Lung (tissue), 12 donors: ENCODE results near the gene NMUR1. TPM values are rescaled to one million over a fixed set of nuclear protein-coding genes. Genes with fewer than 3 reads are reported as not detected.

Experiments used
- ATAC-seq: fragments of 200-7000 bp; cut with Tn5 transposase; one replicate; pipeline ENCODE4 v1.9.1; 2020; ENCODE audit warnings: moderate number of reproducible peaks; ENCODE audit not compliant: insufficient read depth, low FRiP score
- DNase-seq, 3 donors: peaks; one replicate each; pipeline ENCODE4 v3.0.0-alpha.2; 2013 to 2017
- H3K27ac ChIP-seq, 2 donors: one replicate each; pipeline ENCODE4 v1.5.1; 2013; ENCODE audit warnings: mild to moderate bottlenecking in 2 of 2, moderate library complexity in 2 of 2, control low read depth in 1 of 2, inconsistent platforms in 1 of 2, low read depth in 1 of 2, low read length in 1 of 2
- H3K27me3 ChIP-seq, 3 donors: one replicate each; pipeline ENCODE4 v1.5.1; 2013; ENCODE audit warnings: low read length in 2 of 3; ENCODE audit not compliant: control insufficient read depth in 3 of 3, insufficient read depth in 3 of 3
- H3K36me3 ChIP-seq, 4 donors: one replicate each; pipeline ENCODE4 v1.5.1; 2013; ENCODE audit warnings: low read length in 4 of 4, mild to moderate bottlenecking in 1 of 4, moderate library complexity in 1 of 4; ENCODE audit not compliant: control insufficient read depth in 4 of 4, insufficient read depth in 4 of 4
- H3K4me1 ChIP-seq, 5 donors: one replicate each; pipeline ENCODE4 v1.5.1; 2013; ENCODE audit warnings: low read length in 5 of 5, mild to moderate bottlenecking in 2 of 5, moderate library complexity in 1 of 5; ENCODE audit not compliant: control insufficient read depth in 5 of 5, insufficient read depth in 5 of 5
- H3K4me3 ChIP-seq: one replicate; pipeline ENCODE4 v1.5.1; 2013; ENCODE audit warnings: mild to moderate bottlenecking, control low read depth, moderate library complexity
- H3K9ac ChIP-seq, 2 donors: one replicate each; pipeline ENCODE4 v1.5.1; 2013; ENCODE audit warnings: low read length in 2 of 2, control low read depth in 1 of 2; ENCODE audit not compliant: insufficient read depth in 1 of 2
- H3K9me3 ChIP-seq, 4 donors: one replicate each; pipeline ENCODE4 v1.5.1; 2013; ENCODE audit warnings: low read length in 3 of 4, mild to moderate bottlenecking in 1 of 4, moderate library complexity in 1 of 4; ENCODE audit not compliant: control insufficient read depth in 4 of 4, insufficient read depth in 3 of 4
- WGBS, 2 donors: extraction: QIAGEN DNeasy Blood & Tissue Kit; methylation state at CpG; one replicate each; pipeline ENCODE4 v1.1.7; 2013; 5-methylcytosine and 5-hydroxymethylcytosine counted together
- polyA plus RNA-seq, 2 donors: library from polyadenylated mRNA; stranded (reverse); fragments of 200-250 nt; gene quantifications; one replicate each; pipeline ENCODE4 v1.2.1, GENCODE V29; 2013
- total RNA-seq, 2 donors: library from RNA; depleted of rRNA in 1 of 2; stranded (reverse); fragments of >200 nt in 1 of 2; gene quantifications; one replicate each; pipeline ENCODE4 v1.2.1, GENCODE V29; 2014 to 2021
- TF ChIP-seq, protein P1 (sequence below): IDR thresholded peaks from 2 replicates; pipeline ENCODE4 v1.5.1; 2012; ENCODE audit warnings: mild to moderate bottlenecking; ENCODE audit errors: control extremely low read depth, extremely low read depth
- donor health status: control.
- donor health status: control.
- donor health status: Bipolar disorder and iron deficiency.
- donor health status: healthy.
- donor health status: DM: yes; HTN: yes; CAD: no.

Gene NMUR1
- total and polyA plus RNA-seq, 4 donors: 0.65 to 1.2 (median 0.80) TPM

GRCh38 chr2:231568098-231568784 is 38.0 kb upstream of the NMUR1 start:
- Histone ChIP-seq H3K27me3 (no peaks in the 10 kb centered on the region), H3K9me3 (no peaks in the 10 kb centered on the region), H3K4me1 (peaks cover 0 to 7% (median 0%) of the 10 kb centered on the region in 5 donors), H3K36me3 (no peaks in the 10 kb centered on the region), H3K9ac (no peak overlapping the region), H3K27ac (no peak overlapping the region), H3K4me3 (no peak overlapping the region)
- TF ChIP-seq, protein P1, sequence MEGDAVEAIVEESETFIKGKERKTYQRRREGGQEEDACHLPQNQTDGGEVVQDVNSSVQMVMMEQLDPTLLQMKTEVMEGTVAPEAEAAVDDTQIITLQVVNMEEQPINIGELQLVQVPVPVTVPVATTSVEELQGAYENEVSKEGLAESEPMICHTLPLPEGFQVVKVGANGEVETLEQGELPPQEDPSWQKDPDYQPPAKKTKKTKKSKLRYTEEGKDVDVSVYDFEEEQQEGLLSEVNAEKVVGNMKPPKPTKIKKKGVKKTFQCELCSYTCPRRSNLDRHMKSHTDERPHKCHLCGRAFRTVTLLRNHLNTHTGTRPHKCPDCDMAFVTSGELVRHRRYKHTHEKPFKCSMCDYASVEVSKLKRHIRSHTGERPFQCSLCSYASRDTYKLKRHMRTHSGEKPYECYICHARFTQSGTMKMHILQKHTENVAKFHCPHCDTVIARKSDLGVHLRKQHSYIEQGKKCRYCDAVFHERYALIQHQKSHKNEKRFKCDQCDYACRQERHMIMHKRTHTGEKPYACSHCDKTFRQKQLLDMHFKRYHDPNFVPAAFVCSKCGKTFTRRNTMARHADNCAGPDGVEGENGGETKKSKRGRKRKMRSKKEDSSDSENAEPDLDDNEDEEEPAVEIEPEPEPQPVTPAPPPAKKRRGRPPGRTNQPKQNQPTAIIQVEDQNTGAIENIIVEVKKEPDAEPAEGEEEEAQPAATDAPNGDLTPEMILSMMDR: no peak
- ATAC-seq (no peak), DNase-seq (no peak)
- WGBS, 2 donors: 71 to 75% methylated on average over 6 of the region's 6 CpGs

- H3K4me3 ChIP-seq: no peak overlapping the region
- DNase-seq: no peak
Observed at GRCh38 chr2:231567159-231567558, 36.9 kb upstream of the NMUR1 start.

DNA sequence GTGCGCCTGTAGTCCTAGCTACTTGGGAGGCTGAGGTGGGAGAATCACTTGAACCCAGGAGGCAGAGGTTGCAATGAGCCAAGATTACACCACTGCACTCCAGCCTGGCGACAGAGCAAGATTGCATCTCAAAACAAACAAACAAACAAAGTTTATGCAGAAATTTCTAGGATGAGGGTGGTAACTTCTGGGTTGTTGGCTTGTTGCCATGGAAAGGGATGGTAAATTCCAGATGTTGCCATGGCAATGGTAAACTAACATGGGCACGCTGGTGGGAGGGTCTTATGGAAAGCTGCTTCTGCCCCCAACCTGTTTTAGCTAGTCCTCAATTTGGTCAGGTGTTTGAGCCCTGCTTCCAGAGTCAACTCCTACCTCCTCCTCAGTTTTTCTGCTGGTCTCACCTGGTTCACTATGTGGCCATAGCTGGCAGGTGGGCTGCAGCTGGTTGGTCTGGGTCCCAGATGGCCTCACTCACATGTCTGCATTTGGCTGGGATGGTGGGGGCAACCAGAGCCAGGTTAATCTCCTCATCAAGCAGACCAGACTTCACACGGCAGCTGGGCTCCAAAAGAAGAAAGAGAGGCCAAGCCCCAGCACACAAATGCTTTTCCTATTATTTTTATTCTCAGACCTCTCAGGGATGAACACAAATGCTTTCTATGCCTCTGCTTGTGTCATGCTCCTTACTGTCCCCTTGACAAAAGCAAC is 35.8 kb upstream of the NMUR1 start:
- Histone ChIP-seq H3K4me3 (no peak overlapping the region), H3K27me3 (no peaks in the 10 kb centered on the region), H3K9ac (no peak overlapping the region), H3K9me3 (no peaks in the 10 kb centered on the region), H3K36me3 (no peaks in the 10 kb centered on the region), H3K27ac (no peak overlapping the region), H3K4me1 (peaks cover 0 to 7% (median 0%) of the 10 kb centered on the region in 5 donors)
- no peak for ATAC-seq
- TF ChIP-seq, protein P1: no peak
- WGBS, 2 donors: 81 to 91% methylated on average over 4 of the region's 4 CpGs
- DNase-seq: no peak

More at GRCh38 chr2:231567159-231567558, 36.9 kb upstream of the NMUR1 start:
- Histone ChIP-seq H3K9ac (no peak overlapping the region), H3K27ac (no peak overlapping the region), H3K9me3 (no peaks in the 10 kb centered on the region), H3K36me3 (no peaks in the 10 kb centered on the region), H3K27me3 (no peaks in the 10 kb centered on the region), H3K4me1 (peaks cover 0 to 7% (median 0%) of the 10 kb centered on the region in 5 donors)
- ATAC-seq: no peak
- 87 to 88% methylated on average over 3 of the region's 3 CpGs for WGBS, 2 donors
- TF ChIP-seq, protein P1: no peak
